Liver (tissue), 9 donors: ENCODE results near the gene KDM2A. TPM values are rescaled to one million over a fixed set of nuclear protein-coding genes. Genes with fewer than 3 reads are reported as not detected.

Experiments
- DNase-seq: peaks from one replicate; pipeline ENCODE4 v3.0.0-alpha.2; 2017; ENCODE audit warnings: low spot score
- H3K27ac ChIP-seq, 2 donors: one replicate each; pipeline ENCODE4 v1.7.0; 2013; ENCODE audit warnings: inconsistent platforms in 2 of 2, low read length in 2 of 2, control low read depth in 1 of 2, low read depth in 1 of 2, mild to moderate bottlenecking in 1 of 2
- H3K27me3 ChIP-seq, 4 donors: one replicate each; pipeline versions ENCODE4 v1.6.1 to v1.7.0; 2013; ENCODE audit warnings: low read length in 3 of 4, inconsistent platforms in 1 of 4, mild to moderate bottlenecking in 1 of 4, moderate library complexity in 1 of 4; ENCODE audit not compliant: control insufficient read depth in 4 of 4, insufficient read depth in 4 of 4
- H3K36me3 ChIP-seq, 4 donors: one replicate each; pipeline versions ENCODE4 v1.6.1 to v1.7.0; 2013; ENCODE audit warnings: low read length in 3 of 4, mild to moderate bottlenecking in 3 of 4, low read depth in 1 of 4, moderate library complexity in 1 of 4; ENCODE audit not compliant: control insufficient read depth in 4 of 4, insufficient read depth in 3 of 4
- H3K4me1 ChIP-seq, 4 donors: one replicate each; pipeline versions ENCODE4 v1.6.1 to v1.7.0; 2013; ENCODE audit warnings: low read length in 3 of 4, mild to moderate bottlenecking in 3 of 4, moderate library complexity in 1 of 4; ENCODE audit not compliant: control insufficient read depth in 4 of 4, insufficient read depth in 4 of 4
- H3K4me3 ChIP-seq, 3 donors: one replicate each; pipeline versions ENCODE4 v1.6.1 to v1.7.0; 2013; ENCODE audit warnings: low read length in 3 of 3, control low read depth in 1 of 3, low read depth in 1 of 3, mild to moderate bottlenecking in 1 of 3
- H3K9ac ChIP-seq, 2 donors: one replicate each; pipeline ENCODE4 v1.7.0; 2013; ENCODE audit warnings: low read length in 2 of 2, mild to moderate bottlenecking in 2 of 2, moderate library complexity in 2 of 2, control low read depth in 1 of 2, low read depth in 1 of 2
- H3K9me3 ChIP-seq, 4 donors: one replicate each; pipeline versions ENCODE4 v1.6.1 to v1.7.0; 2013; ENCODE audit warnings: low read length in 3 of 4; ENCODE audit not compliant: control insufficient read depth in 4 of 4
- EGR1 ChIP-seq, 2 donors: IDR thresholded peaks; 2 replicates each; pipeline ENCODE4 v1.6.1; 2016 to 2018; ENCODE audit warnings: antibody characterized with exemption in 2 of 2, low read depth in 2 of 2
- FOXA1 ChIP-seq: IDR thresholded peaks from 2 replicates; pipeline ENCODE4 v1.6.1; 2016; ENCODE audit warnings: antibody characterized with exemption
- FOXA2 ChIP-seq: IDR thresholded peaks from 2 replicates; pipeline ENCODE4 v1.6.1; 2016; ENCODE audit warnings: antibody characterized with exemption
- GABPA ChIP-seq, 2 donors: IDR thresholded peaks in 1 of 2; conservative IDR thresholded peaks in 1 of 2; 2 replicates each; pipeline ENCODE4 v1.6.1; 2016; ENCODE audit warnings: antibody characterized with exemption in 2 of 2, mild to moderate bottlenecking in 1 of 2, moderate library complexity in 1 of 2
- HNF4A ChIP-seq, 2 donors: conservative IDR thresholded peaks; 2 replicates each; pipeline ENCODE4 v1.6.1; 2016; ENCODE audit warnings: antibody characterized with exemption in 2 of 2, mild to moderate bottlenecking in 2 of 2
- HNF4G ChIP-seq: IDR thresholded peaks from 2 replicates; pipeline ENCODE4 v1.6.1; 2016; ENCODE audit warnings: antibody characterized with exemption
- JUND ChIP-seq, 2 donors: IDR thresholded peaks; 2 replicates each; pipeline ENCODE4 v1.6.1; 2016; ENCODE audit warnings: antibody characterized with exemption in 2 of 2
- NR2F2 ChIP-seq: IDR thresholded peaks from 2 replicates; pipeline ENCODE4 v1.6.1; 2016; ENCODE audit warnings: antibody characterized with exemption
- RAD21 ChIP-seq, 2 donors: IDR thresholded peaks; 2 replicates each; pipeline ENCODE4 v1.6.1; 2016; ENCODE audit warnings: antibody characterized with exemption in 2 of 2, mild to moderate bottlenecking in 2 of 2
- RXRA ChIP-seq, 2 donors: IDR thresholded peaks; 2 replicates each; pipeline ENCODE4 v1.6.1; 2017 to 2018; ENCODE audit warnings: antibody characterized with exemption in 2 of 2, mild to moderate bottlenecking in 1 of 2
- TAF1 ChIP-seq: conservative IDR thresholded peaks from 2 replicates; pipeline ENCODE4 v1.6.1; 2016; ENCODE audit warnings: antibody characterized with exemption, mild to moderate bottlenecking
- YY1 ChIP-seq: IDR thresholded peaks from 2 replicates; pipeline ENCODE4 v1.6.1; 2016; ENCODE audit warnings: antibody characterized with exemption, mild to moderate bottlenecking
- WGBS: extraction: QIAGEN DNeasy Blood & Tissue Kit; methylation state at CpG from one replicate; pipeline ENCODE4 v1.1.7; 2013; 5-methylcytosine and 5-hydroxymethylcytosine counted together
- polyA plus RNA-seq, 2 donors: library from polyadenylated mRNA; stranded (reverse) in 1 of 2; unstranded in 1 of 2; fragments of 200-250 nt in 1 of 2; fragments of >200 nt in 1 of 2; fragmentation: Nextera tagmentation in 1 of 2; extraction: Ambion mirVana in 1 of 2; gene quantifications; one replicate each; pipeline versions ENCODE4 v1.2.1 to v1.2.3, GENCODE V29; 2013 to 2015
- total RNA-seq, 2 donors: library from RNA; depleted of rRNA; stranded (reverse); fragments of >200 nt; gene quantifications; one replicate each; pipeline ENCODE4 v1.2.3, GENCODE V29; 2014
- TF ChIP-seq, protein P1 (sequence below): IDR thresholded peaks from 2 replicates; pipeline ENCODE4 v1.6.1; 2016; ENCODE audit warnings: antibody characterized with exemption
- TF ChIP-seq, protein P2 (sequence below): IDR thresholded peaks from 2 replicates; pipeline ENCODE4 v1.6.1; 2016; ENCODE audit warnings: antibody characterized with exemption
- TF ChIP-seq, protein P3 (sequence below): IDR thresholded peaks from 2 replicates; pipeline ENCODE4 v1.6.1; 2016; ENCODE audit warnings: antibody characterized with exemption, mild to moderate bottlenecking
- TF ChIP-seq, protein P4 (sequence below): IDR thresholded peaks from 2 replicates; pipeline ENCODE4 v1.6.1; 2016; ENCODE audit warnings: antibody characterized with exemption
- TF ChIP-seq, protein P5 (sequence below): fragments of 150-350 bp; IDR thresholded peaks from 2 replicates; pipeline ENCODE4 v1.5.1; 2017; ENCODE audit warnings: improper control_type of control experiment, low read depth, low read length; ENCODE audit not compliant: missing input control
- donor health status: healthy.
- donor health status: healthy.
- donor health status: healthy.
- donor health status: healthy.
- donor health status: healthy.

Gene KDM2A
- total and polyA plus RNA-seq, 4 donors, result 8.3 to 44.9 (median 22.4) TPM

DNA sequence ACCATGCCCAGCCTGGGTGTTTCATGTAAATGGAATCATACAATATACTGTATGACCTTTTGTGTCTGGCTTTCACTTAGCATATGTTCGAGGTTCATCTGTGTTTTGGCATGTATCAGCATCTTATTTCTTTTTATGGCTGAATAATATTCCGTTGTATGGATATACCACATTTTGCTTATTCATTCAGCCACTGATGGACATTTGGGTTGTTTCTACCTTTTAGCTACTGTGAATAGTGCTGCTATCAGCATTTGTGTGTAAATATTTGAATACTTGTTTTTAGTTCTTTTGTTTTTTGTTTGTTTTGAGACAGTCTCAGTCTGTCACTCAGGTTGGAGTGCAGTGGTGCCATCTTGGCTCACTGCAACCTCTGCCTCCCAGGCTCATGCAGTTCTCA lies 35.7 kb downstream of the KDM2A start:
- Histone ChIP-seq H3K4me3 (no peak overlapping the region), H3K27me3 (no peaks in the 10 kb centered on the region), H3K4me1 (peaks cover 0 to 9% (median 3%) of the 10 kb centered on the region in 4 donors), H3K9me3 (no peaks in the 10 kb centered on the region), H3K36me3 (peaks cover 0 to 11% (median 8%) of the 10 kb centered on the region in 4 donors), H3K9ac (no peak overlapping the region), H3K27ac (no peak overlapping the region)
- TF ChIP-seq HNF4G (no peak), FOXA1 (no peak), RAD21 (IDR thresholded peaks at IDR 0.05) (no peak), TAF1 (no peak), NR2F2 (no peak), YY1 (no peak), EGR1 (IDR thresholded peaks at IDR 0.05; ENCODE audit: low read depth in 2 of 2) (no peak), FOXA2 (no peak), HNF4A (conservative IDR thresholded peaks at IDR 0.05) (no peak), RXRA (IDR thresholded peaks at IDR 0.05) (no peak), GABPA (IDR thresholded peaks at IDR 0.05 in 1 of 2, conservative IDR thresholded peaks at IDR 0.05 in 1 of 2) (no peak), JUND (IDR thresholded peaks at IDR 0.05) (no peak)
- TF ChIP-seq, protein P1, sequence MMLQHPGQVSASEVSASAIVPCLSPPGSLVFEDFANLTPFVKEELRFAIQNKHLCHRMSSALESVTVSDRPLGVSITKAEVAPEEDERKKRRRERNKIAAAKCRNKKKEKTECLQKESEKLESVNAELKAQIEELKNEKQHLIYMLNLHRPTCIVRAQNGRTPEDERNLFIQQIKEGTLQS, result no peak
- TF ChIP-seq, protein P2, sequence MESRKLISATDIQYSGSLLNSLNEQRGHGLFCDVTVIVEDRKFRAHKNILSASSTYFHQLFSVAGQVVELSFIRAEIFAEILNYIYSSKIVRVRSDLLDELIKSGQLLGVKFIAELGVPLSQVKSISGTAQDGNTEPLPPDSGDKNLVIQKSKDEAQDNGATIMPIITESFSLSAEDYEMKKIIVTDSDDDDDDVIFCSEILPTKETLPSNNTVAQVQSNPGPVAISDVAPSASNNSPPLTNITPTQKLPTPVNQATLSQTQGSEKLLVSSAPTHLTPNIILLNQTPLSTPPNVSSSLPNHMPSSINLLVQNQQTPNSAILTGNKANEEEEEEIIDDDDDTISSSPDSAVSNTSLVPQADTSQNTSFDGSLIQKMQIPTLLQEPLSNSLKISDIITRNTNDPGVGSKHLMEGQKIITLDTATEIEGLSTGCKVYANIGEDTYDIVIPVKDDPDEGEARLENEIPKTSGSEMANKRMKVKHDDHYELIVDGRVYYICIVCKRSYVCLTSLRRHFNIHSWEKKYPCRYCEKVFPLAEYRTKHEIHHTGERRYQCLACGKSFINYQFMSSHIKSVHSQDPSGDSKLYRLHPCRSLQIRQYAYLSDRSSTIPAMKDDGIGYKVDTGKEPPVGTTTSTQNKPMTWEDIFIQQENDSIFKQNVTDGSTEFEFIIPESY, result no peak
- TF ChIP-seq, protein P3, sequence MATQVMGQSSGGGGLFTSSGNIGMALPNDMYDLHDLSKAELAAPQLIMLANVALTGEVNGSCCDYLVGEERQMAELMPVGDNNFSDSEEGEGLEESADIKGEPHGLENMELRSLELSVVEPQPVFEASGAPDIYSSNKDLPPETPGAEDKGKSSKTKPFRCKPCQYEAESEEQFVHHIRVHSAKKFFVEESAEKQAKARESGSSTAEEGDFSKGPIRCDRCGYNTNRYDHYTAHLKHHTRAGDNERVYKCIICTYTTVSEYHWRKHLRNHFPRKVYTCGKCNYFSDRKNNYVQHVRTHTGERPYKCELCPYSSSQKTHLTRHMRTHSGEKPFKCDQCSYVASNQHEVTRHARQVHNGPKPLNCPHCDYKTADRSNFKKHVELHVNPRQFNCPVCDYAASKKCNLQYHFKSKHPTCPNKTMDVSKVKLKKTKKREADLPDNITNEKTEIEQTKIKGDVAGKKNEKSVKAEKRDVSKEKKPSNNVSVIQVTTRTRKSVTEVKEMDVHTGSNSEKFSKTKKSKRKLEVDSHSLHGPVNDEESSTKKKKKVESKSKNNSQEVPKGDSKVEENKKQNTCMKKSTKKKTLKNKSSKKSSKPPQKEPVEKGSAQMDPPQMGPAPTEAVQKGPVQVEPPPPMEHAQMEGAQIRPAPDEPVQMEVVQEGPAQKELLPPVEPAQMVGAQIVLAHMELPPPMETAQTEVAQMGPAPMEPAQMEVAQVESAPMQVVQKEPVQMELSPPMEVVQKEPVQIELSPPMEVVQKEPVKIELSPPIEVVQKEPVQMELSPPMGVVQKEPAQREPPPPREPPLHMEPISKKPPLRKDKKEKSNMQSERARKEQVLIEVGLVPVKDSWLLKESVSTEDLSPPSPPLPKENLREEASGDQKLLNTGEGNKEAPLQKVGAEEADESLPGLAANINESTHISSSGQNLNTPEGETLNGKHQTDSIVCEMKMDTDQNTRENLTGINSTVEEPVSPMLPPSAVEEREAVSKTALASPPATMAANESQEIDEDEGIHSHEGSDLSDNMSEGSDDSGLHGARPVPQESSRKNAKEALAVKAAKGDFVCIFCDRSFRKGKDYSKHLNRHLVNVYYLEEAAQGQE, result no peak
- TF ChIP-seq, protein P4, sequence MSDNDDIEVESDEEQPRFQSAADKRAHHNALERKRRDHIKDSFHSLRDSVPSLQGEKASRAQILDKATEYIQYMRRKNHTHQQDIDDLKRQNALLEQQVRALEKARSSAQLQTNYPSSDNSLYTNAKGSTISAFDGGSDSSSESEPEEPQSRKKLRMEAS, result no peak
- TF ChIP-seq, protein P5, sequence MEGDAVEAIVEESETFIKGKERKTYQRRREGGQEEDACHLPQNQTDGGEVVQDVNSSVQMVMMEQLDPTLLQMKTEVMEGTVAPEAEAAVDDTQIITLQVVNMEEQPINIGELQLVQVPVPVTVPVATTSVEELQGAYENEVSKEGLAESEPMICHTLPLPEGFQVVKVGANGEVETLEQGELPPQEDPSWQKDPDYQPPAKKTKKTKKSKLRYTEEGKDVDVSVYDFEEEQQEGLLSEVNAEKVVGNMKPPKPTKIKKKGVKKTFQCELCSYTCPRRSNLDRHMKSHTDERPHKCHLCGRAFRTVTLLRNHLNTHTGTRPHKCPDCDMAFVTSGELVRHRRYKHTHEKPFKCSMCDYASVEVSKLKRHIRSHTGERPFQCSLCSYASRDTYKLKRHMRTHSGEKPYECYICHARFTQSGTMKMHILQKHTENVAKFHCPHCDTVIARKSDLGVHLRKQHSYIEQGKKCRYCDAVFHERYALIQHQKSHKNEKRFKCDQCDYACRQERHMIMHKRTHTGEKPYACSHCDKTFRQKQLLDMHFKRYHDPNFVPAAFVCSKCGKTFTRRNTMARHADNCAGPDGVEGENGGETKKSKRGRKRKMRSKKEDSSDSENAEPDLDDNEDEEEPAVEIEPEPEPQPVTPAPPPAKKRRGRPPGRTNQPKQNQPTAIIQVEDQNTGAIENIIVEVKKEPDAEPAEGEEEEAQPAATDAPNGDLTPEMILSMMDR, result no peak
- no peak for DNase-seq
- 98% methylated on average over 2 of the region's 2 CpGs for WGBS

DNA sequence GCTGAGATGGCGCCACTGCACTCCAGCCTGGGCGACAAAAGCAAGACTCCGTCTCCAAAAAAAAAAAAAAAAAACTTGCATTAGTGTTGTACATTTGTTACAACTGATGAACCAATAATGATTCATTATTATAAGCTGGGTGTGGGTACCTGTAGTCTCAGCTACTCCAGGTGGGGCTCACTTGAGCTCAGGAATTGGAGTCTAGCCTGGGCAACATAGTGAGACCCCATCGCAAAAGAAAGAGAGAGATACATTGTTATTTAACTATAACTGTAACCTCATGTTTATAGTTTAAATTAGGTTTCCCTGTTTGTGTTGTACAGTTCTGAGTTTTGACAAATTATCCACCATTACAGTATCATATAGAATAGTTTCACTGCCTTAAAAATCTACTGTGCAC lies 38.6 kb downstream of the KDM2A start:
- H3K9me3 ChIP-seq, result no peaks in the 10 kb centered on the region
- no peak overlapping the region for H3K4me3 ChIP-seq
- H3K36me3 ChIP-seq, result peaks cover 0 to 3% (median 0%) of the 10 kb centered on the region in 4 donors
- H3K9ac ChIP-seq, result no peak overlapping the region
- H3K27ac ChIP-seq, result no peak overlapping the region
- DNase-seq, result no peak
- no peaks in the 10 kb centered on the region for H3K27me3 ChIP-seq
- peaks cover 0 to 2% (median 0%) of the 10 kb centered on the region in 4 donors for H3K4me1 ChIP-seq
- TF ChIP-seq, protein P2, result no peak
- no peak for TF ChIP-seq HNF4G
- 99% methylated on average over 4 of the region's 4 CpGs for WGBS
